GM18909 (cell line): ENCODE data around the gene PROM1.

ENCODE experiments used
- ATAC-seq: cut with Tn5 transposase; IDR thresholded peaks from one replicate; pipeline ENCODE4 v1.9.1; 2021; ENCODE audit warnings: mild to moderate bottlenecking; ENCODE audit not compliant: unreplicated experiment, poor library complexity

The PROM1 gene

DNA sequence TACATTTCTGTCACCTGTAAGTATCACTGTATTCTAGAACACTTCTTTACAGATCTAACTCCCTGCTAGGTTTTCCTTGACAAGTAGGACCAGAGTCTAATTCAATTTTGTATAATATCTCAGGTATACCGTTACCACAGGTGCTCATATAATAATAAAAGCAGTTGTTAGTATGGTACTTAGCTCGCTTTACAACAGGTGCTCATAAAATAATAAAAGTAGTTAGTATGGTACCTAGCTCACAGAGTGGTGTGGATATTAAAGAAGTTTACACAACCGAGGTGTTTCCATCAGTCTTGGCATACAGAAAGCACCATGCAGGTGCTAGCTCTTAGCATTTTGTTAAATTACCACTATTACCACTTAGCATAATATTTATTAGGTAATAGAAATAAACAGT is 88.0 kb downstream of the PROM1 start:
- no peak for ATAC-seq

DNA sequence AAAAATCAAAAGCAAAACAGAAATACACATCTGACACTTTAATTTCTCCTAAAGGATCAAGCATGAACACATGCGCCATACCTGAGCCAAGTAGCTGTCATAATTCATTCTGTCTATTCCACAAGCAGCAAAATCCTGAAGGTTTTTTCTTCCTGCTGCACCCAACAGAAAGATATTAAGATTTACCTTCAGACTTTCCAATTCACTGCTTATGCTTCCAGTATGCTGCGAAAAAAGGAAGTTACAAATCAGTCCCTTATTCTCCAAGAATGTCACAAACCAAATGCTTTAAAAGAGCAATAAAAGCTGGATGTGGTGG is 91.7 kb downstream of the PROM1 start:
- no peak for ATAC-seq

DNA sequence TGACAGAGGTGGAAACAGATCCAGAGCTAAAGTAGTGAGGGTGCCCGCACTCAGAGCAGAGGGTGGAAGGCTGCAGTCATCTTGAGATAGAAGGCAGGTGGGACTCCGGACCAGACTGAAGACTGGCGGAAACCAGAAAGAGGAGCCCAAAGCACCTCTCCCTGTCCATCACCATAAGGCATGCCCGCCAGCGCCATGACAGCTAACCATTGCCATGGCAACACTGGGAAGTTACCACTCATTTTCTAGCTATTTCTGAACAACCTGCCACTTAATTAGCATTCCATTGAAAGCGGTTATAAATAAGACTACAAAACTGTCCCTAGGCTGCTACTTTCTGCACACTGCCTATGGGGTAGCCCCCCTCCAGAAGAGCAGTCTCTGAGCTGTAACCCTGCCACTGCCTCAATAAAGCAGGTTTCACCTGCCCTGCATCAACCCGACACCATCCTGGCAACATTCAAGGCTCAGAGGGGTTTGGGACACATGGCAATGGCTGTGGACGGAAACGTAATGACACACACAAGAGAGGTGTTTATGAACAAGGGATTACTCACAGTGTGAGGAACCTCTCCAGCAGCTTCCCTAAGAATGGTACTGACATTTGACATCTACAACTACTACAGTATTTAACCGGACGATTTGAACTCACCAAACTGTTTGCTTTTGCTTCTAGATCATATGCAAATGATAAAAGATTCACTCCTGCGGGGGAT is 93.1 kb downstream of the PROM1 start:
- ATAC-seq, result no peak

DNA sequence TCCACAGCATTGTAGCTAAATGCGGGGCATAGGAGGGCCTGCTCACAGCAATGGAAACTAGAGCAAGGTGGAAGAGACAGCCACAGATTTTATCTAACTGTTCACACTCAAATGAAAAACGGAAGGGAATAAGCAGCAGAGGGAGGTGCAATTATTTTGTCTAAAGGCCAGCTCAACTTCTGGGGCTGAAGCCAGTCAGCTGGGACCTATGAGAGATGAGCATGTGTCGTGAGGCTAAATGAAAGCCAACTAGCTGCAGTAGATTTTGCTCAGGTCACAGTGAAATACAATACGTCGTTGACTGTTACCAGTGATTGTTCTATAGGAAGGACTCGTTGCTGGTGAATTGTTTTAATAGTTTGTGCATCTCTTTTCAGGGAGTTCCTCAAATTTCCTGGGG is 94.4 kb downstream of the PROM1 start:
- no peak for ATAC-seq

DNA sequence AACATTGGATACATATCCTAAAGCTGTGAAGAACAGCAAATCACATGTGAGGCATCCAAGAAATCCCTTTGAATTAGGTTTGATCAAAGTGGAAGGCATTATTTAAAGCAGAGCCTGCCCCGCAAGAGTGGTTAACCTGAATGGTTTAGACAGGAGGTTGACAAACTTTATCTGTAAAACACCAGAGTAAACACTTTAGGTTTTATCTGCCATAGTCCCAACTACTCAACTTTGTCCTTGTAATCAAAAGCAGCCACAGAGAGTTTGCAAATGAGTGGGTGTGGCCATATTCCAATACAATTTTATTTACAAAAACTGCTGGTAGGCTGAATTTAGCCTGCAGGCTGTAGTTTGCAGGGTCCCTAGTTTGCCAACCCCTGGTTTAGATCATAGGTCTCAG is 95.6 kb downstream of the PROM1 start:
- ATAC-seq, result no peak

DNA sequence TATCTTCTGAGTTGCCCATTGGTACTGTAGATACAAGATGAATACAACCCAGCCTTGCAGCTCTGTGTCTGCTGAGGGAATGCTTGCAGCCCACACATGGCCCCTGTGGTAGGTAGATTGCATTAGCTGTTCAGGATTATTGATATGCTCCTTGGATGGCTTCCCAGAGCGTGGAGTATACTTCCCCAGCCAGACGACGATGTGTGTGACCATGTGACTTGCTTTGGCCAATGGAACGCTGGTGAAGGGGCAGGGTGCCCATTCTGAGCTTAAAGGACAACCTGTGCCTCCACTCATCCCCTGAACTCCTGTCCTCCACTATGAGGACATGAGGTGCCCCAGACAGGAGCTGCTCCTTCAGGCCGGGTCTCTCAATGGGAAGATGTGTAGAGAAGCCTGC is 96.9 kb downstream of the PROM1 start:
- ATAC-seq, result no peak

DNA sequence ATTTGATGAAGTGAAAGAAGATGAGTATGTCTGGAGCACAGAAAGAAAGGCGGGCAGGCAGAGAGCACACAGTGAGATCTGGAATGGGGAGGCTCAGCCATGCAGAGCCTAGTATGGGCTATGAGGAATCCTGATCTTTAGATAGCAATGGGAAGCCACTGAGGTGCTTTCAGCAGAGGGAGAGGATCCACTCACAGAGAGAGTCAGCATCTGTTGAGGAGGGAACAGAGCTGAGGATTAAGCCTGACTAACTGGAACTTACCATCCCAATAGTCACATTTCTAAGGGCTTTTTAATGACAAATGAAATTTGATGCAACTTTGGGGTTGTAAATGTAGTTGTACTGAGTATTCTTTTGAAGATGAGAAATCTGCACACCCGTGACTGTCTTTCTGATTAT is 100.2 kb downstream of the PROM1 start:
- ATAC-seq, result no peak

DNA sequence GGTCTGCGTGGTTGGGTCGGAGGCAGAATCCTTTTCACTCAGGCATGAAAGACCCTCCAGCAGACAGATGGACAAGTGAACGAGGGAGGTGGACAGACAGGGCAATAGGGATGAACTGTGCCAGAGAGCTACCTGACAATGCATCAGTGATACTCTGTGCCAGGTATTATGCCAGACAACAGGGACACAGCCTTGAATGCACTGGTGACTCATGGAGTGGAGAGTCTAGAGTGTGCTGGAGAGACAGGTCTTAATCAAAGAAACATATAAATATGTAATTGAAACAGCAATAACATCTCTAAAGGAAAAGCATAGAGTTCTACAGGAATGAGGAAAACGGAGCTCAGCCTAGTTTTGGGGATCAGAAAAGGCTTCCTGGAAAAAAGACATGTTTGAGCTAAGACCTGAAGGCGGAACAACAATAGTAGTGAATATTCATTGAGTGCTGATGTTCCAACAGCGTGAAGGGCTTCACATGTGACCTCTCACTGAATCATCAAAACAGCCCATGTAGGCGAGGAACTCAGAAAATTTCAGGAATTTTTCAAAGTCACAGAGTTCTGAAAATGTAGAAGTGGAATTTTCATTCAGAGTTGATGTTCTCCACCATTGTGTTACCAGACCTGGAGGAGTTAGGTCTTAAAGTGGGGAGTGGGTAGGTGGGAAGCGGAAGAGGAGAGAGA is 100.8 kb downstream of the PROM1 start:
- ATAC-seq, result no peak

DNA sequence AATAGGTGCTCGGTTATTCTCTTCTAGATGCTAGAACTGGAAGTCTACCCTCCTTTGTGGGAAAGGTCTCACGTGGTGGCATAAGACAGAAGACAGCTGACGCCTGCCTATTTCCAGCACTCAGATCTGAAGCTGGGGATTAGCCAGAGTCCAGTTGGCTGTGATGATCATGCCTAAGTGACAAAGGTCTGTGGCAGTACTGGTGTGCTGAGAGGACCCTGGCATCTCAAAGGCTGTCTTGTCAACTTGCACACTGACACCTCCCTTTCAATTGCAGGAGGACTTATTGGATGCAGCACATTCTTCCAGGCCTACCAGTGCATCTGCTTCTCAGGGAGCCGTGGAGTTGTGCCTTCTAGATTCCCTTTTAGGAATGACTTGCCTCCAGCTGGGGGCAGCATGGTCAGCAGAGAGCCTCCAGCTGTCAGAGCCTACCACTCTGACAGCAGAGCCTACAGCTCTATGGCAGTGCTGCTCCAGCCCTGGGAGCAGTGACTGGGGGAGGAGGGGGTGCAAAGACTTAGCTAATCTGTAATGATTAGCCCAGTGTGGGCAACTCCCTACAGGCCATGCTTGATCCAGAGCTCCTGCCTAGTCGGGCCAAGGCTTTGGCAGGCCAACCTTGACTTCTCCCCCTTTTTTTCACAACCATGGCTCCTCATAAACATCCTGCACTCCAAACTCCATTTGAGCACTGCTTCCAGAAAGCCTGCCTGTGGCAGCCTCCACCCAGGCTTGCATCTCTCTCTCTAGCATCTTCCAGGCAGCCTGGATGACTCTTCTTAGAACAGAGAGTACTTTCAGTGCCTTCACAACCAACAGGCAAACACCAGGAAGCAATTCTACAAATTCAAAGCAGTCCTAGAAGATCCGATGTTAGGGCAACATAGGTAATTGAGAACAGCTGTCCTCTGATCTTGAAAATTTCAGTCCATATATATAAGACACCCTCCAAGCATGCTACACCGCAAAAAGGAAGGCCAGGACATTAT is 107.1 kb downstream of the PROM1 start:
- ATAC-seq, result no peak

DNA sequence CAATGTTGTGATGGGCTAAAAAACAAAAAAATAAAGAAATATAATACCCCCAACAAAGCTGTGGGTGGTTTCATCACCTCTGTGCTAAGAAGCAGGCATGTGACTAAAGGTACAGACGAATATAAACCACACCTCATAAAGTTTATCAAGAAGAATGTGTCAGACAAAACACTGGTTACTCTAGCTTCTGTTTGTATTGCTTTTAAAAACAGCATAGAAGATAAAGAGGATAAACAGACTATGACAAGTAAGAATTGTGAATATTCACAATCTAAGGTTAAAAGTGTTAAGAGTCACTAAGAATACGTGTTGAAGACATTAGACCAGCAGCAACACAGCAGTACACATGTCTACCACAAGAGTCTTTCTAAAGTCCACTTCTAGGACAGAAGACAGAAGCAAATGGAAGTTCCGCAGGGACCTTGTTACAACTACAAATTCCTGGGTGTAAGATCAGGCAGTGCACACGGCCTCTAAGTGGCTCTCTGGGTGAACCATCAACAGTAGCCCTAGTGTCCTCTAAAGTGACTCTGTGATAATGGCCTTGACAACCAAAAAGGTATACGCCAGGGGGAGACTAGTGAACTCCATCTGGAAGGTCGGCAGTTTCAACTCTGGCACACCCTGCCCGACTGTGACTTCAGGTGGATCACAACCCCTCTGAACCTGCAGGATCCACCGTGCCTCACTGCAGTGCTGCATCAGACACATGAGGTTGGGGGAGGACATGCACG is 112.6 kb downstream of the PROM1 start:
- ATAC-seq, result no peak

DNA sequence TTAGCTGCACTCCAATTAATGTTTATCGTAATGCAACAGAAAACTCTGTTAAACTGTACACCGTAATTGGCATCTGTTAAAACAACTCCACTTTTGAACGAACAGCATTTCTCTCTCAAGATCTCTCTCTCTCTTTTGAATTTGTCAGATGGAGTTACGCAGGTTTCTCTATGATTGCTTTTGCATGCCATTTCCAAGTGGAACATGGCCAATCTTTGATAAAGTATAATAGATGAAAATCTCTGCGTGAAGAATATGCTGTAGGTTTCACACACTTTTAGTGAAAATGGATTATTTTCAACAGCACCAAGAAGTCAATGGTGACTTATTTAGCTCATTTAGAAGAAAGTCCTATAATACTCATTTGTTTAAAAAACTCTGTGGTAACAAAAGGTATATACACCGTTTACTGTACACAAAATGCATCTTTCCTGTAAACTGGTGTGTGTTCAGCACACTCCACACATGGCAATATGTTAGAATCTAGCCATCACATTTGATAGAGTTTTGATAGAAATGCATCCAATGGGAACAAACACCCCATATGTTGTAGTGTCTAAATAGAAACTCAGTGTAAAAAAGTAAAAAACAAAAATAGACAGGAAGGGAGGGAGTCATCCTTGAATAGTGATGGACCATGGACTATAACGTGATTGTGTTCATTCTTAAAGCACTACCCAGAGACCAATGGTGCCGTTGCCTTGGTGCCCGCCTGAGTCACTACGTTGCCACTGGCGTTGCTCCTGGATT is 115.1 kb downstream of the PROM1 start:
- ATAC-seq, result no peak

DNA sequence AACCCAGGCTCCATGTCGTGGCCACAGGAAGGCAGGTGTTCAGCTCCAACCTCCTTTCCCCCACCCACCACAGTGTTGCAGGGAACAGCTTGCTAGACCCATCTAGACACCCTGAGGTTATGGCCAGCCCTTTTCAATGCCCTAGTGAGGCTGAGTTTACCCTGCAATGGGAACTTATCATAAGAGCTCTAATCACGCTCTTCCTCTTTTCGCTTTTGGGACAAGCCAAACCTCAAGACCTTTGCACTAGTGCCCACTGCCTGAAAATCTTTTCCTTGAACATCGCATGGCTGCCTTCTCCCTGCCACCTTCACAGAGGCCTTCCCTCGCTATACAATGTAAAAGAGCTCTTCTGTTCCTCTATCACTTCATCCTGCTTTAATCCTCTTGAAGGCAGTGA is 118.5 kb downstream of the PROM1 start:
- ATAC-seq, result no peak

DNA sequence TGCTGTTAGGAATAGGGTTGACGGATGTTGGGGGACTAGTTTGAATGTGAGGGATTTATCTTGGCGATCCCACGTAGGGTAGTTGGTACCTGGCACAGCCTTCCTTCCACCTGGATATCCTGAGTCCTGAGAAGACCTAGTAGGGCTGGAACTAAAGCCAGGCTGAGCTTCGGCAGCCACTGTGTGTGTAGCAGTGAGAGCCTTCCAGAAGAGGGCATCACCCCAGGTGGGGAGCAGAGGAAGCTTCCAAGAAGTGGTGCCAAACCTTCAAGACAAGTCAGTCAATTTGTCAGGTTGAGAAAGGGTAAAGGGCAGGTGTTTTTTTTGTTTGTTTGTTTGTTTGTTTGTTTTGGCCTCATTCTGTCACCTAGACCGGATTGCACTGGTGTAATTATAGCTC is 119.7 kb downstream of the PROM1 start:
- no peak for ATAC-seq

DNA sequence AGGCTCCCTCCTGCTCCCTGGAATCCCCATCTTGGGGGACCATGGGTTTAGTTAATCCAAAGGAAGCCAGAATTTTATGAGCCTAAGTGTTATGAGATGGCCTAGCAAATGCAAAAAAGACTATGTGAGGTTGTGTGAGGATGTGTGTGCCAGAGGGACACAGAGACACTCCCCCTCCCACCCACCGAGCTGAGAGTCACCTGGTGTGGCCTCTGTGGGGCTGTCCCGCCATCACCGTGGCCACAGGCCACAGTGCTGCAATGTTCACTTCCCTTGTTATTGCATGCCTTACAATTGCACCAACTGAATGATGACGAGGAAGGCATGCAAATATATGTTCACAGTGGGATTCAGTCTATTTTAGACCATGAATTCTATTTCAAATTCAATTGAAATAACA is 120.2 kb downstream of the PROM1 start:
- ATAC-seq, result peak; percentile 80

DNA sequence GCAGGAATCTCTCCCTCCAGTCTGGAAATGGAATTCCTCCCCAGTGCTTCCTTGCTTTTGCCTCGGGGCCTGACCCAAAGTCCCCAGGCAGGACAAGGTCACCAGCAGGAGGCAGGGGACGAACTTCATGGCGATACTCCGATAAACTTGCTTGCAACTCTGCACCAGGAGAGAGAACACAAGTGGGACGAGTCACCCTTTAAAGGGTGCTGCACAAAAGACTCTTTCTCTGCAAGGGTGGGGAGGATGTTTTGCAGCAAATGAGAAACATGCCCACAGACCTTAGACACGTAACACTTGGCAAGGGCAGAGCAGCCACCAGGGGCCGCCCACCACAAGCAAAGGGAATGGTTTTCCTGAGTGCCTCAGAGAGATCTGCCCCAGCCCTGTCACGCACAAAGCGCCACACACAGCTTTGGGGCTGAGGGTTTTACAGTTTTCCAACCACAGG is 120.8 kb downstream of the PROM1 start, which contains the start of gene FGFBP2:
Gene FGFBP2, minus strand, starts transcription at position 175 of the 451 bp plus-strand sequence. Its CDS starts 46 bp downstream, at position 129.
- ATAC-seq, result peak; percentile 72

DNA sequence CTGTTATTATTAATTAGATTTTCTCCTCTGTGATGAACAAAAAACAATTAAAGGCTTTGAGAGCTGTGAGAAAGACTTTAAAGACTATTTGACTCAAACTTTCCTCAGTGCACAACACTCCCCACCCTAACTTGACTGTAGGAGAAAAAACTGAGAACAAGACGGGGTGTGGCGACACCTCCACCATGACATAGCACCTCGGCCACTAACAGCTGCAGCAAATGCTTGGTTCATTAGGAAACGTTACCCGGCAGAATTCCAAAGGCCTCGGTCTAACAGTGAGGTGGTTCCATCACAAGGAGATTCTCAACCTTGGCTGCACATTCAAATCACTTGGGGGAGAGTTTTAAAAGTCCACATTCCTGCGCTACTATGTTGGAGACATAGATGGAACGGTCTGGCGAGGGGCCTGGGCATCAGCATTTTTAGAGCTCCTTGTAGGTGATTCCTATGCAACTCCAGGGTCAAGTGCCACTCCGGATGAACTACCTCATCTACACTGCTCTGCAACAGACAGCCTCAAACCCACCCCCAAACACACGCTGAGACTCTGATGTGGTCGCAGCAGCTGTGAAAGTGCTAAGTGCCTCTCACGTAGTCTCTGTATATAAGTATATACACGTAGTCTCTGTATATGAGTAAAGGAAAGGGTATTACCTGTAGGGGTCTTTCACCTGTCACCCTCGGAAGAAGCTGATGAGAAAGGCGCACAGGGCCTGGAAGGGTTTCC is 121.9 kb downstream of the PROM1 start:
- no peak for ATAC-seq

DNA sequence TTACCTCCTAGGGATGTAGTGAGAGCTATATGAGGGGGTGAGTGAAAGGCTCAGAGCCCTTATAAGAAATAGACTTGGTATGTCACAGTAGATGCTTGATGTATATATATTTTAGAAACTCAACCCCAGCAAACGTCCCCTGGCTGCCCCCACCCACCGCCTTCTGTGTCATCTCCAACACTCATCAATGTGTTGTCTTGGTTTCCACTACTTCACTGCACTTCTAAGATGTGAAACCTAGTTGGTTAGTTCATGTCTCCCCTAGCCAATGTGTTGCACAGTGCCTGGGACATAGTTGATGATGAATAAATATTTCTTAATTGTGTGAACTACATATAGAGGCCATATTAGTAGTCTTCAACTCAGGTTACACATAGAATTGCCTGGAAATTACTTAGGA is 125.3 kb downstream of the PROM1 start:
- no peak for ATAC-seq

DNA sequence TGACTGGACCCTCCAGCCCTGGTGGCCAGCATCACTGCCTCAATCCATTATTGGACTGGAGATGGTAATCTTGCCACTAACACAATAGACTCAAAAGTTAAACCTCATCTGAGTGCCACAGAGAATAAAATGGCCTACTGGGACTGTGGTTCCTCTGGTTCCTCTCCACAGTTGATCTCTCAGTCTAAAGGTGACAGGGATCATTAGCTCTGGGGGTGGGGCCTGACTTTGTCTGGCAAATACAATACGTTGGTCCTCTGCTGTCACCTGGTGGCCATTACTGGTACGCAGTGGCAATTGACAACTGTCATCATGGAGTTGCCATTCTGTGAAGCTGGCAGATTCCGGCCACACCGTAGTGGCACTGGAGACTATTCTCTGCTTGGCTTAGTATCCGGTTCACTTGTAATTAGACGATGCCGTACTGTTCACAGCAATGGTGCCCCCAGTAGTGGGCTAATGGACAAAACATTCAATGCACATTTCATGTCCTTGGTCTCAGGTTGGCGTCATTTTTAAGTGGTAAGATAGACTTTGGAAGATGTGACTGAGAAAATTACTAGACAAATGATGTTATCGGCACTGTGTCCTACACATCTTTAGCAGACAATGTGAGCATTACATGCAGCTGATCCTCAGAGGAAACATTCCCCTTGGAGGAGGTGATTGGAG is 127.5 kb downstream of the PROM1 start:
- peak; percentile 98 for ATAC-seq
